HEK293T (cell line): Measurements from ENCODE around the gene PARD6B.

ENCODE experiments used
- CTCF ChIA-PET: fragments of 350-600 bp; formaldehyde crosslinking; extraction: SDS; loops from one replicate; lab custom pipeline; 2021; ENCODE audit warnings: antibody characterized with exemption, inconsistent platforms; lab: Yijun Ruan, JAX
- POLR2A ChIA-PET: fragments of 350-600 bp; formaldehyde crosslinking; extraction: SDS; loops from one replicate; lab custom pipeline; 2020; ENCODE audit warnings: antibody characterized with exemption, inconsistent platforms; lab: Yijun Ruan, JAX
- DNase-seq: peaks from one replicate; pipeline ENCODE4 v3.0.0; 2012; ENCODE audit warnings: mixed read lengths; ENCODE audit errors: extremely low spot score
- ARNT ChIP-seq: fragments of 450-650 bp; IDR thresholded peaks from 2 replicates; pipeline ENCODE4 v1.6.1; 2017; ENCODE audit warnings: mild to moderate bottlenecking
- BHLHE40 ChIP-seq: fragments of 450-650 bp; IDR thresholded peaks from 2 replicates; pipeline ENCODE4 v1.6.1; 2016; ENCODE audit warnings: mild to moderate bottlenecking, moderate library complexity, borderline replicate concordance
- CTBP1 ChIP-seq: fragments of 450-650 bp; IDR thresholded peaks from 2 replicates; pipeline ENCODE4 v1.6.1; 2016; ENCODE audit warnings: borderline replicate concordance
- ELF4 ChIP-seq: fragments of 450-650 bp; IDR thresholded peaks from 2 replicates; pipeline ENCODE4 v1.6.1; 2017; ENCODE audit warnings: antibody characterized with exemption
- FOXA1 ChIP-seq: fragments of 450-650 bp; IDR thresholded peaks from 2 replicates; pipeline ENCODE4 v1.6.1; 2016; ENCODE audit warnings: mild to moderate bottlenecking
- FOXK2 ChIP-seq: fragments of 450-650 bp; IDR thresholded peaks from 2 replicates; pipeline ENCODE4 v1.6.1; 2016; ENCODE audit warnings: mild to moderate bottlenecking
- FOXM1 ChIP-seq: fragments of 450-650 bp; IDR thresholded peaks from 2 replicates; pipeline ENCODE4 v1.6.1; 2017; ENCODE audit warnings: mild to moderate bottlenecking, borderline replicate concordance
- HDGF ChIP-seq: fragments of 450-650 bp; IDR thresholded peaks from 2 replicates; pipeline ENCODE4 v1.6.1; 2017; ENCODE audit warnings: antibody characterized with exemption, borderline replicate concordance
- L3MBTL2 ChIP-seq: fragments of 450-650 bp; conservative IDR thresholded peaks from 2 replicates; pipeline ENCODE4 v1.6.1; 2016; ENCODE audit warnings: mild to moderate bottlenecking
- LEF1 ChIP-seq: fragments of 450-650 bp; IDR thresholded peaks from 2 replicates; pipeline ENCODE4 v1.6.1; 2017; ENCODE audit warnings: mild to moderate bottlenecking, borderline replicate concordance
- NFRKB ChIP-seq: fragments of 450-650 bp; IDR thresholded peaks from 2 replicates; pipeline ENCODE4 v1.6.1; 2016; ENCODE audit warnings: mild to moderate bottlenecking, moderate library complexity
- PKNOX1 ChIP-seq: fragments of 450-650 bp; IDR thresholded peaks from 2 replicates; pipeline ENCODE4 v1.6.1; 2016
- SP1 ChIP-seq: fragments of 450-650 bp; IDR thresholded peaks from 2 replicates; pipeline ENCODE4 v1.6.1; 2017
- SUZ12 ChIP-seq: fragments of 450-650 bp; IDR thresholded peaks from 2 replicates; pipeline ENCODE4 v1.6.1; 2016; ENCODE audit warnings: mild to moderate bottlenecking
- TARDBP ChIP-seq: fragments of 450-650 bp; IDR thresholded peaks from 2 replicates; pipeline ENCODE4 v1.6.1; 2016
- ZNF384 ChIP-seq: fragments of 450-650 bp; IDR thresholded peaks from 2 replicates; pipeline ENCODE4 v1.6.1; 2016

PARD6B gene

DNA sequence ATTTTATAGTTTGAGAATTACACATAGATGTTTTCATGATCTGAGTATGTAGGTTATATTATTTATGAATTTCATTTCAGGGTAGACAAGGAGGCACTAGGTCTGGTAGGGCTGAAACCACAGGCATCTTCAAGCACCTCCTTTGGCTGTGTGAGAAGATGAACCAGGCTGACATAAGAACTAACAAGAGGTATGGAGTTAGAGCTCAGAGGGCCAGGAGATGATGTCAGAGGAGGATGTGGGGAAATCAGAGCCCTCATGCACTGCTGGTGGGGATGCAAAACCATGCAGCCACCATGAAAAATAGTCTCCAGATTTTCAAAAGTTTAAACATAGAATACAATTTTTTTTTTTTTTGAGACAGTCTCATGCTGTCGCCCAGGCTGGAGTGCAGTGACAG is 26.4 kb upstream of the PARD6B start:
- TF ChIP-seq SP1: no peak
- TF ChIP-seq CTBP1: no peak
- no peak for TF ChIP-seq FOXM1
- POLR2A ChIA-PET: no interaction called here
- no peak for DNase-seq
- CTCF ChIA-PET: no interaction called here

DNA sequence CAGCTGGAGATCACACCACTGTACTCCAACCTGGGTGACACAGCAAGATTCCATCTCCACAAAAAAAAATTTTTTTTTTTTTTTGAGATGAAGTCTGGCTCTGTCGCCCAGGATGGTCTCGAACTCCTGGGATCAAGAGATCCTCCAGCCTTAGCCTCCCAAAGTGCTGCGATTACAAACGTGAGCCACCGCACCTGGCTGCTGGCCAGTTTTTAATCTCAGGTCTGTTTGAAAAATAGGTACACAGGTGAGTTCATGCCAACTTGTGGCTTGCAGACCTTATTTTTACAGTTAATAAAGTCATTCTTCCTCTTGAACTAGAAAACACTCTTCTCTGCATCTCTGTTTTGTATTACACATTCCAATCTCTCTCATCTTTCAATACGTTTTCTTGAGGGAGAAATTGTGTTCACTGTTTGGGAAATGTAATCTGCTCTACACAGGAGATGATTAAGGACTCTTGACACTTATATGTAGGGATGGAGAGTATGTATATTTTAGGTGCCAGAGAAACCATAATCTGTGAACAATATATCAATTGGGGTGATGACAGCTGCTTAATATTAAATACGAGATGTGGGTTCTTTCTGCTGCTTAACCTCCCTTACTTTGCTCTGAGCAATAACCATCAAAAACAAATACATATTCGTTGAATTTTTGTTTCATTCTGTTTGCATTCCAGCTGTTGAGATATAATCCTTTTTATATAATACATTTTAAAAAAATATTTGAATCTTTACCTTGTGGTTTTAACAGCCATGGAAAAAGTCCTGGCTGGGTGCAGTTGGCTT is 22.3 kb upstream of the PARD6B start:
- DNase-seq: no peak
- ChIA-PET CTCF (no interaction called here), POLR2A (no interaction called here)
- TF ChIP-seq PKNOX1 (peak; percentile 49), TARDBP (no peak)

GRCh38 chr20:50709636-50709973 is 21.8 kb upstream of the PARD6B start:
- ChIA-PET POLR2A (no interaction called here), CTCF (no interaction called here)
- DNase-seq: no peak
- TF ChIP-seq ELF4 (no peak), PKNOX1 (no peak), ARNT (no peak), FOXK2 (no peak), TARDBP (no peak), BHLHE40 (no peak), CTBP1 (no peak), FOXM1 (no peak), SUZ12 (no peak), NFRKB (no peak), SP1 (no peak), L3MBTL2 (no peak), ZNF384 (no peak), HDGF (no peak), LEF1 (no peak), FOXA1 (no peak)

- ChIA-PET CTCF (no interaction called here), POLR2A (no interaction called here)
- no peak for DNase-seq
- no peak for TF ChIP-seq BHLHE40
- TF ChIP-seq SP1: no peak
- TF ChIP-seq FOXM1: no peak
- no peak for TF ChIP-seq HDGF
- no peak for TF ChIP-seq TARDBP
- TF ChIP-seq SUZ12: no peak
- no peak for TF ChIP-seq ARNT
- no peak for TF ChIP-seq NFRKB
- TF ChIP-seq ELF4: no peak
- no peak for TF ChIP-seq PKNOX1
- no peak for TF ChIP-seq L3MBTL2
- no peak for TF ChIP-seq ZNF384
- TF ChIP-seq LEF1: no peak
- TF ChIP-seq FOXK2: no peak
- TF ChIP-seq CTBP1: no peak
- TF ChIP-seq FOXA1: no peak
These were observed 20.8 kb upstream of the PARD6B start for GRCh38 chr20:50710492-50711063.

DNA sequence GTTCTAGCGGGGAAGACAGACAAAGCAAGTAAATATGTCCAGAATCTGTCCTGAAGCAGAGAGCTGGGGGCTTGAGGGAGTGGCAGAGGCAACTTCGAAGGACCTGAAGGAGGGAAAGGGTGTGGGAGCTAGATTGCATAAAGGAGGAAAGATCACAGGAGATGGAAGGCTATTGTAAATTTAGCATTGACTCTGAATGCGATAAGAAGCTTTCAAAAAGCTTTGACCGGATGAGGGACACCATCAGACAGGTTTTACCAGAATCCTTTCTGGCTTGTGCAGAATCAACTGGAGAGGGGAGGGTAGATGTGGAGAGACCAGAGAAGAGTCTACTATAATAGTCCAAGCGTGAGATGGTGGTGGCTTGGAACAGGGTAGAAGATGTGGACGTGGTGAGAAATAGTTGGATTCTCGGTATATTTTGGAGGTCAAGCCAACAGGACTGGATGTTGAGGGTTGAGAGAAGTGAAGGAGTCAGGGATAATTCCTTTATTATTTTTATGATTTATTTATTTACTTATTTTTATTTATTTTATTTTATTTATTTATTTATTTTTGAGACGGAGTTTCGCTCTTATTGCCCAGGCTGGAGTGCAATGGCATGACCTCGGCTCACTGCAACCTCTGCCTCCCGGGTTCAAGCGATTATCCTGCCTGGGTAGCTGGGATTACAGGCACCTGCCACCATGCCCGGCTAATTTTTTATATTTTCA is 20.1 kb upstream of the PARD6B start:
- ChIA-PET POLR2A (no interaction called here), CTCF (no interaction called here)
- TF ChIP-seq ARNT: no peak
- TF ChIP-seq SP1: no peak
- no peak for TF ChIP-seq ELF4
- TF ChIP-seq LEF1: no peak
- TF ChIP-seq BHLHE40: no peak
- TF ChIP-seq NFRKB: no peak
- no peak for TF ChIP-seq FOXK2
- no peak for TF ChIP-seq HDGF
- no peak for TF ChIP-seq SUZ12
- TF ChIP-seq TARDBP: no peak
- no peak for TF ChIP-seq PKNOX1
- TF ChIP-seq CTBP1: no peak
- no peak for TF ChIP-seq L3MBTL2

More for the DNA sequence above, 20.1 kb upstream of the PARD6B start:
- DNase-seq: no peak
